ENCODE measurements around the gene NFIX. TPM values are rescaled to one million over a fixed set of nuclear protein-coding genes. Genes with fewer than 3 reads are reported as not detected.

Gene NFIX
- total and polyA plus RNA-seq, 7 donors = 22.2 to 347 (median 220) TPM

GRCh38 chr19:13022859-13023636 lies 27.8 kb downstream of the NFIX start:
- Histone ChIP-seq H3K9me3 (no peaks in the 10 kb centered on the region), H3K36me3 (ENCODE audit: insufficient read depth in 1 of 2, low read depth in 1 of 2) (peaks cover 0 to 8% of the 10 kb centered on the region in 2 donors), H3K4me1 (peaks cover 88% of the 10 kb centered on the region), H3K27me3 (ENCODE audit: insufficient read depth in 3 of 3, low read length in 2 of 3) (no peaks in the 10 kb centered on the region), H3K27ac (peak overlapping the region; percentile 99), H3K4me3 (peak overlapping the region; percentile 64)
- TF ChIP-seq CTCF (IDR thresholded peaks at IDR 0.05) = no peak
- intact Hi-C loops (cut with DNase I) = no loop called here
- 1 to 2% (median 2%) methylated on average over 29 to 30 of the region's 30 CpGs for WGBS, 3 donors
- DNase-seq (peak; percentile 87 to 93), ATAC-seq (peak; percentile 76 to 78 (median 76))

GRCh38 chr19:13023656-13024055 lies 28.4 kb downstream of the NFIX start:
- H3K4me1 ChIP-seq = peaks cover 89% of the 10 kb centered on the region
- H3K9me3 ChIP-seq = no peaks in the 10 kb centered on the region
- WGBS, 3 donors = 4 to 7% (median 4%) methylated on average over 8 of the region's 8 CpGs
- H3K27me3 ChIP-seq (ENCODE audit: insufficient read depth in 3 of 3, low read length in 2 of 3) = no peaks in the 10 kb centered on the region
- no peak for ATAC-seq
- H3K4me3 ChIP-seq = peak overlapping the region; percentile 64
- DNase-seq = no peak
- TF ChIP-seq CTCF (IDR thresholded peaks at IDR 0.05) = no peak
- H3K27ac ChIP-seq = peak overlapping the region; percentile 99
- peaks cover 0 to 11% of the 10 kb centered on the region in 2 donors for H3K36me3 ChIP-seq (ENCODE audit: insufficient read depth in 1 of 2, low read depth in 1 of 2)
- intact Hi-C loops (cut with DNase I) = no loop called here

- Histone ChIP-seq H3K27me3 (ENCODE audit: insufficient read depth in 3 of 3, low read length in 2 of 3) (no peaks in the 10 kb centered on the region), H3K27ac (peak overlapping the region; percentile 99), H3K36me3 (ENCODE audit: insufficient read depth in 1 of 2, low read depth in 1 of 2) (peaks cover 0 to 17% of the 10 kb centered on the region in 2 donors), H3K4me3 (peak overlapping the region; percentile 64), H3K9me3 (no peaks in the 10 kb centered on the region), H3K4me1 (peaks cover 89% of the 10 kb centered on the region)
- TF ChIP-seq CTCF (IDR thresholded peaks at IDR 0.05) = no peak
- intact Hi-C loops (cut with DNase I) = no loop called here
- DNase-seq (peak; percentile 35 to 72), ATAC-seq (no peak)
- 7 to 20% (median 11%) methylated on average over 36 to 37 of the region's 37 CpGs for WGBS, 3 donors
These were observed 29.1 kb downstream of the NFIX start for GRCh38 chr19:13024126-13024950.

- Histone ChIP-seq H3K4me1 (peaks cover 89% of the 10 kb centered on the region), H3K4me3 (peak overlapping the region; percentile 64), H3K27ac (peak overlapping the region; percentile 99), H3K9me3 (no peaks in the 10 kb centered on the region), H3K36me3 (ENCODE audit: insufficient read depth in 1 of 2, low read depth in 1 of 2) (peaks cover 0 to 17% of the 10 kb centered on the region in 2 donors), H3K27me3 (ENCODE audit: insufficient read depth in 3 of 3, low read length in 2 of 3) (no peaks in the 10 kb centered on the region)
- ATAC-seq (no peak), DNase-seq (peak; percentile 54 to 70)
- WGBS, 3 donors = 16 to 32% (median 24%) methylated on average over 46 to 48 of the region's 48 CpGs
- no peak for TF ChIP-seq CTCF (IDR thresholded peaks at IDR 0.05)
- intact Hi-C loops (cut with DNase I) = loop anchor here in 1 of 2 donors (5.0 kb wide), 1 partner anchor 37 kb away; no protein-coding TSS in a partner anchor
These were observed 29.8 kb downstream of the NFIX start for GRCh38 chr19:13024951-13025697.

Data from psoas muscle (tissue), 8 donors.